Stimulated activated effector memory CD8-positive, alpha-beta T cell treated with anti-CD3 and anti-CD28 coated beads, Interleukin-12 subunit alpha, Interleukin-12 subunit beta, amount 100 ng/mL, for 72 hours (primary cell): ENCODE data around the gene CLRN2.
A peak's percentile ranks its signal among the peaks of the same experiment; 100 is the strongest.

Experiments
- ATAC-seq: fragments of 150-1000 bp; cut with Tn5 transposase; 2 replicates; pipeline ENCODE4 v1.10.0; 2021
- DNase-seq, 2 donors: peaks; one replicate each; pipeline ENCODE4 v3.0.0; 2021 to 2022; ENCODE audit warnings: low spot score in 2 of 2
- H3K27ac Mint-ChIP-seq: one replicate; pipeline ENCODE4 v1.8.0; 2022; ENCODE audit warnings: mild to moderate bottlenecking, mixed read lengths
- H3K36me3 Mint-ChIP-seq: one replicate; pipeline ENCODE4 v1.8.0; 2022; ENCODE audit warnings: mild to moderate bottlenecking, mixed read lengths
- H3K4me1 Mint-ChIP-seq: one replicate; pipeline ENCODE4 v1.8.0; 2022; ENCODE audit warnings: mixed read lengths
- H3K4me3 Mint-ChIP-seq: one replicate; pipeline ENCODE4 v1.8.0; 2022; ENCODE audit warnings: mild to moderate bottlenecking, mixed read lengths
- H3K9me3 Mint-ChIP-seq: one replicate; pipeline ENCODE4 v1.8.0; 2022; ENCODE audit warnings: mixed read lengths

The CLRN2 gene

DNA sequence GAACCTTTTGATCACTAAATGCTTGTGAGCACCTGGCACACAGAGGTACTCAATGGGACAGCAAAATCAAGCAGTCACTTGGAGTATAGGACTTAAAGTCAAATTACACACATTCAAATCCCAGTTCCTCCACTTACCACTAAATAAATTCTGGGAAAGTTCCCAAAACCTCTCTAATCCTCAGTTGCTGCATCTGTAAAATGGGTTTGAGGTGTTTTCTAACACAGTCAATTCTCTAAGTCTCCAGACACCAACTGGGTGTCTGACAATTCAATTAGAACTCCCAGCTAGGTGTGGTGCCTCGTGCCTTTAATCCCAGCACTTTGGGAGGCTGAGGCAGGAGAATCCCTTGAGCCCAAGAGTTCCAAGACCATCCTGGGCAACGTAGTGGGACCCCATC lies 22.1 kb upstream of the CLRN2 start:
- Mint-ChIP-seq H3K4me3 (no peak overlapping the region), H3K27ac (peak overlapping the region; percentile 26), H3K36me3 (peaks cover 77% of the 10 kb centered on the region), H3K9me3 (no peaks in the 10 kb centered on the region), H3K4me1 (peaks cover 6% of the 10 kb centered on the region)
- DNase-seq = no peak
- no peak for ATAC-seq

DNA sequence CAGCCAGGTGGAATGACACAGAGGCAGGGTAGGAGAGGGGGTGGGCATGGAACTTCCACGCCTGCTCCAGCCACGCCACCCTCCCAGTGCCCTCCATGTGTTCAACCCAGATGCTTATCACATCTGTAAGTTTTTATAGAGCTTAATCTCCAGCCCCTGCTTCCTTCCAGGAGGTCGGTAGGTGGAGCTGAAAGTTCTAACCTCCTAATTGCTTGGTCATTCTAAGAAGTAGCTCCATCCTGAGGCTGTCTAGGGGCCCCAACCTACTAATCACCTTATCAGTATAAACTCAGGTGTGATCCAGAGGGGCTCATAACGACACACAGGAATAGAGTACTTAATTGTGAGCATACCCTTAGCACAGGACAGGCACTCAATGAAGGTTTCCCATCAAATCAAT lies 21.3 kb upstream of the CLRN2 start:
- H3K36me3 Mint-ChIP-seq = peaks cover 77% of the 10 kb centered on the region
- peaks cover 6% of the 10 kb centered on the region for H3K4me1 Mint-ChIP-seq
- H3K9me3 Mint-ChIP-seq = no peaks in the 10 kb centered on the region
- H3K4me3 Mint-ChIP-seq = no peak overlapping the region
- peak overlapping the region; percentile 80 for H3K27ac Mint-ChIP-seq
- DNase-seq (no peak), ATAC-seq (no peak)

DNA sequence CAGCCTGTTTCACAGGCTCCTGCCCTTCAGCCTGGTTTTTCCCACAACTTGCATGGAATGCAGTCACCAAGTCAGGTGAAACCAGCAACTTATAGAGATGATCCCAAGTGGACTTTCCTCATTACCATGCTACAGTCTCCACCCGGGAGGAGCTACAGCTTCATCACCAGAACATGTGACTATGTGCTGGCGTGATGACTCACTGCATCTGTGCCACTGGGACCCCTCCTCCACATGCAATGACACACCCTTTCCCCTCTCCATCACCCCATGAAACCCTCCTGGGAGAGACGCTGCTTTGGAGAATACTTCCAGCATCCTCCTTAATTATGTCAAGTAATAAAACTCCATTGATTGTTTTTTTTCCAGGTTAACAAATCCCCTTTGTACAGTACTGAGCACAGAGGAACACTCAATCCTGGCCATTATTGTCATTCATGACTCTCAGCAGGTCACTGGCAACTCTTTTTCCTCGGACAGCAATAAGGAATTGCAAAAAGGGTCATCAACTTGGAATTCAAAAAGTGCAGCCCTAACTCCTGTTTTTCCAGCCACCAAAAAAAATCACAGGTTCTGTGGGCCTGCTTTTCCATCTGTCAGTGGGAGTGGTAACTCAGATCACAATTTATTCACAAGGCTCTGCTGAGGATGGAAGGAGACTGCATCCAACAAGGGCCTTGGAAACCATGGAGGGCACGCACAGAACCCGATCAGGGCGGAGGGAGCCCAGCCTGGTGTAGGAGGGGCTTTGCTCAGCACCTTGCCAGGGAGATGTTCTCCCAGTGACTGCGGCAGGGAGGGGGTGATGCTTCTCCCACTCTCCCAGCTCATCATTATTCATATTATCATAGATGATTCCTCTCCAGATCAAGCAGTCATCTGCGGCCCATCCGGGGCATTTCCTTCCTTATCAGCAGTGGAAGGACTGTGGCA lies 20.4 kb upstream of the CLRN2 start:
- ATAC-seq (peak; percentile 40), DNase-seq (no peak)
- Mint-ChIP-seq H3K27ac (peak overlapping the region; percentile 80), H3K36me3 (peaks cover 77% of the 10 kb centered on the region), H3K4me3 (no peak overlapping the region), H3K9me3 (no peaks in the 10 kb centered on the region), H3K4me1 (peaks cover 6% of the 10 kb centered on the region)

DNA sequence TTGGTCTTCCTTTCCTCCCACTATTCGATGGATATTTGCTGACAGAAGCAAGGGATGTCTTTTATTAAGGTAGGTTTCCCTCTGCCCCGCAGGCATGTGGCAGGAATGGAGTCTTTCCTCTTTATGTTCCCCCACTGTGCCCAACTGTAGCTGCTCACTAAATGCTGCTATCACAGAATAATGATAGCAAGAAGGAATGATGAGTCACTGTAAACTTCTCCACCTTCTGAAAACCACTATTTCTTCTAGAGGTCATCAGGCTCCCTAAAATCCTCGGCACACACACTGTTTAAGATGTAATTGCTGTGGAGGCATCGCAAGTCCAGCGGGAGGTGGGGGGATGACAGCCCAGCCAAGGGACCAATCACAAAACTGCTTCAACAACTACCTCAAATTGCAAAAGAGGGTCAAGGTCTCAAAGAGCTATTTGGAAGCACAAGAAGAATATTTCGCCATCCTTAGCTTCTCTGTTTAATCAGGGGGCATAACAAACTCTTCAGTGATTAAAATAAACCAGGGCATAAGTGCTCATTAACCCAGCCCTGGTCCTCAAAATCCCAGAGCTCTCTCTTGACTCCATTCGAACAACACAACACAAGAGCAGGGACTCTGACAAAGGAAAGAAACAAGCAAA lies 17.0 kb upstream of the CLRN2 start:
- Mint-ChIP-seq H3K36me3 (peaks cover 86% of the 10 kb centered on the region), H3K4me3 (no peak overlapping the region), H3K4me1 (peaks cover 12% of the 10 kb centered on the region), H3K9me3 (no peaks in the 10 kb centered on the region), H3K27ac (peak overlapping the region; percentile 24)
- ATAC-seq (no peak), DNase-seq (no peak)

DNA sequence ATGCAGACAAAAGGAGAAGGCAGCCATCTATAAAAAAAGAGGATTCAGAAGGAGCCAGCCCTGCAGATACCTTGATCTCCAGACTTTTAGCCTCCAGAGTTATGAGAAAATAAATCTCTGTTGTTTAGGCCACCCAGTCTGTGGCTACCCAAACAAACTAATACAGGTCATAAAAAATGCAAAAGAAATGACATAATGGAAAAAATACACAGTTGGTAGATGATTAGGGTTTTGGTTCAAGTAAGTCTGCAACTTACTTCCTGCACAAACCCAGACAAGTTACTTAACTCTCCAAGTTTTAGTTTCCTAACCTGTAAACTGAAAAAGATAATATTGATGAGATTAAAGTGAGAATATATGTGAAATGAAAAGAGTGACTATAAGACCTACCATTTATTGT lies 14.4 kb upstream of the CLRN2 start:
- peak overlapping the region; percentile 90 for H3K27ac Mint-ChIP-seq
- H3K4me1 Mint-ChIP-seq = peaks cover 6% of the 10 kb centered on the region
- H3K4me3 Mint-ChIP-seq = no peak overlapping the region
- no peaks in the 10 kb centered on the region for H3K9me3 Mint-ChIP-seq
- H3K36me3 Mint-ChIP-seq = peaks cover 100% of the 10 kb centered on the region
- DNase-seq (no peak), ATAC-seq (no peak)

DNA sequence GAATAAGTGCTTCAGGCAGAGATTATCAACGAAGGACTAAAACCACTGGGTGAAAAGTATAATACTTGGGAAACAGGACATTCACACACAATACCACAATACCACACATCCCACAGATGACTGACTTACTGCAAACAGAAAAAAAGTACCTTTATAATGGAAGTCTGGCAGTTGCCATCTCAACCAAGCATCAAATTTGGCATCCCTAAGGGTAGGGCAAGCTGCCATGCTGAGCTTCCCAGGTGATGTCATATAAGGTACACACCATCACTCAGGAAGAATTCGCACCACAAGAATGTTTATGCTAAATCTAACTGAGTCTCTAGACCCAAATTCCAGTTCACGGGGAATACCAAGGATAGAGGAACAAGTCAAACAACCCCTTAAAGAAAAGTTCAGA lies 12.2 kb upstream of the CLRN2 start:
- DNase-seq (no peak), ATAC-seq (no peak)
- peaks cover 9% of the 10 kb centered on the region for H3K4me1 Mint-ChIP-seq
- H3K9me3 Mint-ChIP-seq = no peaks in the 10 kb centered on the region
- peaks cover 98% of the 10 kb centered on the region for H3K36me3 Mint-ChIP-seq
- H3K4me3 Mint-ChIP-seq = no peak overlapping the region
- peak overlapping the region; percentile 90 for H3K27ac Mint-ChIP-seq

DNA sequence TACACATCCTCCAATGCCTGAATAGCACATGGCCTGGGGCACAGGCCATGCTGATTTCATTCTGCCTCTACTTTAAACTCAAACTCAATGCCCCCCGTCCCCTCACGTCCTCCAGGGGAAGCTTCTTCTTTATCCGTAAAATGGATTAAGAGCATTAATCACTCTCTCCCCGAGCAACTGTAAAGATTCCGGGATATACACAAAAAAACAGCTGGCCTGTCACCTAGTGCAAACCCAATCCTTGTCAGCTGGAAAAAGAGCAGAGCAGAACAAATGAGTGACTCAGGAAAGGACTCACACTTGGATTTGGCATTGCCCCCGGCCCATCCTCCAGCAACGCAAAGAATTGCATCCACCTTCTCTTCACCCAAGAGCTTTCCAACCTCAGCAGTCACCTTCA lies 10.9 kb upstream of the CLRN2 start:
- no peak for ATAC-seq
- no peak overlapping the region for H3K4me3 Mint-ChIP-seq
- no peaks in the 10 kb centered on the region for H3K9me3 Mint-ChIP-seq
- no peak for DNase-seq
- H3K36me3 Mint-ChIP-seq = peaks cover 98% of the 10 kb centered on the region
- peak overlapping the region; percentile 21 for H3K27ac Mint-ChIP-seq
- H3K4me1 Mint-ChIP-seq = peaks cover 9% of the 10 kb centered on the region

DNA sequence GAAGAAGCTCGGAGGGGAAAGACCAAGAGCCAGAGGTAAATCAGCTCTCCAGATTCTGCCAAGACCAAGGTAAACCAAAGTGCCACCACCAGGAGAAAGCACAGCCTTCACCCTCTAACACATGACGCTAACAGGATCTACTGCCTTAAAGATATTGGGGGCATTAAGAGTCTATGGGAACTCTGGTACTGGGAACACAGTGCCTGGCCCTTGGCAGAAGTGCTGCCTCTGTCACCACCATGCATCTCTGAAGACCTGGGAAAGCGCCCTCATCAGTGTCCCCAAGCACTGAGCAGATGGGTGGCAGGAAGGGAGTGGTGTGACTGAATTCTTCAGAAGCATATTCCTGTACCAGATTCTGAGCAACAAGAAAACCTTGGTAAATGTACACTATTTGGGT lies 4.4 kb upstream of the CLRN2 start:
- Mint-ChIP-seq H3K4me1 (peaks cover 33% of the 10 kb centered on the region), H3K4me3 (peak overlapping the region; percentile 87), H3K36me3 (peaks cover 44% of the 10 kb centered on the region), H3K27ac (peak overlapping the region; percentile 56), H3K9me3 (no peaks in the 10 kb centered on the region)
- DNase-seq (no peak), ATAC-seq (no peak)

DNA sequence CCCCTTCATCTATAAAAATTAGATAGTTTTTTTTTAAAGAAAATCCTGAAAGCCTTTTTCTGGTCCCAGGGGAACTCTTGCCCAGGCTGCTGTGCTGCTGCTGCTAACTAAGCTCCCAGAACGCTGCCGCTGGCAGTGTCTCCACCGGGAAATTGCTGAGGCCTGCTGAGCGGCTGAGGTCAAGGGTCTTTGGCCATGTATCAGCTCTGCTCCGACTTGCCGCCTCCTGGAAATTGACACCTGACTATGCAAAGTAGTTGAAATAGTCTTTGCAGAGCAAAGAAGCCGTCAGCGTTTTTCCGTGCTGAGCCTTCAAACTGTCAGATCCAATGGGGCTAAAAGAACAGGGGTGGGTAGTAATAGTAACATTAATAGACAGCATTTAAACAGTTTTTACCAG lies 3.9 kb upstream of the CLRN2 start:
- peaks cover 33% of the 10 kb centered on the region for H3K4me1 Mint-ChIP-seq
- H3K9me3 Mint-ChIP-seq = no peaks in the 10 kb centered on the region
- H3K27ac Mint-ChIP-seq = peak overlapping the region; percentile 76
- H3K4me3 Mint-ChIP-seq = peak overlapping the region; percentile 87
- ATAC-seq = no peak
- H3K36me3 Mint-ChIP-seq = peaks cover 40% of the 10 kb centered on the region
- DNase-seq = no peak

DNA sequence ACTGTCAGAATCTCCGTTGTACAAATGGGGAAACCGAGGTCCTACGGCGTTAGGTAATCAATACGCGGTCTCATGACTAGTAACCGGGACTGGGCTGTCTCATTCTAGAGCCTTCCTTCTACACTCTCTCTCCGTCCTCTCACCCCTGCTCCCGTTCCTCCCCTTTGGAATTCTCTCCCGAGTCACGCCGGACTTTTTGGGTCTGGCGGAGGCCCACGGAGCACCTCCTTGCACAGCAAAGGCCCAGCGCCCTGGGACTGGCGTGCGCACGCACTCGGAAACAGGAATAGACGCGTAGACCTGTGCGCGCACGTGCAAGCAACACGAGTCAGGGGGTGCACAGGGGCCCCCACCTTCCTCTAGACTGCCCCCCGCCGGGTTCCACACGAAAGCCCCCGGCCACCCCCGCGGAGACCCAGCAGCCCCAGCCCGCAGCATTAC lies 3.4 kb upstream of the CLRN2 start:
- no peaks in the 10 kb centered on the region for H3K9me3 Mint-ChIP-seq
- peak overlapping the region; percentile 87 for H3K4me3 Mint-ChIP-seq
- peak; percentile 28 to 75 for DNase-seq
- peaks cover 37% of the 10 kb centered on the region for H3K36me3 Mint-ChIP-seq
- H3K27ac Mint-ChIP-seq = peak overlapping the region; percentile 76
- ATAC-seq = peak; percentile 76
- peaks cover 32% of the 10 kb centered on the region for H3K4me1 Mint-ChIP-seq

DNA sequence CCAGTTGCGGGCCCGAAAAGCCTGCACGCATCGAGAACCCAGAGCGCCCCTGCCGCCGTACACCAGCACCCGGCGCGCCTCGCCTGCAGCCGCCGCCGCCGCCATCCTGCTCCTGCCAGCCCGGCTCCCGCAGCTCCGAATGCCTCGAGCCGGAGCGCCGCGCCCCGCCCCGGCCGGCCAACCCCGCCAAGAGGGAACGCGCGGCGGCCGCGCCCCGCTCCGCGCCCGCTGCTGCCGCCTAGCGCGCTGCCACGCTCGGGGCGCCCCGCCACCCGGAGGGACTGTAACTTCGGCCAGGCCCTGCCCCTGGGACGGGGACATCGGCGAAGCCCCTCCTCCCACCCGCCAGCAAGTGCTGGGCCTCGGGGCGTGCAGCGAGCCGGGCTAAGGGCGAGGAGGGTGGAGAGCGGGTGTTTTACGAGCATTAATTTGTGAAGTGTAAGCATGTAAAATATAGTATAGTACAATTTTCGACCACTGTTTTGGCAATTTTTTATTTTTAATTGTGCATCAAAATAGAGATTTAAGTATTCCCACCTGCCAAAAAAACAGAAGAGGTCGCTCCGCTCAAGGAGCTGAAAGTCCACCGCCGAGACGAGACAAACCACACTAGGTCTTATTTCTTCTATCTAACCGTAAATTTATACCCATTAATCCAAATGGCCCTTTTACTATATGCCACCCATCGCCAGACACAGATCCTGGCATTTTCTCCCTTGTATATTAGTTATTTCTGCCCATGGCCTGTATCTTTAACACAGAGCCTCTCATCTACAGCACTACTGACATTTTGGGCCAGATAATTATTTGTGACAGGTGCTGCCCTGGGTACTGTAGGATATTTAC lies 2.8 kb upstream of the CLRN2 start, which contains the start of gene QDPR:
Gene QDPR, minus strand, starts transcription at position 141 of the 846 bp plus-strand sequence. Its CDS starts 36 bp downstream, at position 105.
- Mint-ChIP-seq H3K27ac (peak within 1 kb of the TSS; percentile 76), H3K4me1 (peaks cover 29% of the 10 kb centered on the region), H3K4me3 (peak within 1 kb of the TSS; percentile 87), H3K36me3 (peaks cover 30% of the 10 kb centered on the region), H3K9me3 (no peaks in the 10 kb centered on the region)
- ATAC-seq = peak; percentile 96
- DNase-seq = peak; percentile 61 to 84

DNA sequence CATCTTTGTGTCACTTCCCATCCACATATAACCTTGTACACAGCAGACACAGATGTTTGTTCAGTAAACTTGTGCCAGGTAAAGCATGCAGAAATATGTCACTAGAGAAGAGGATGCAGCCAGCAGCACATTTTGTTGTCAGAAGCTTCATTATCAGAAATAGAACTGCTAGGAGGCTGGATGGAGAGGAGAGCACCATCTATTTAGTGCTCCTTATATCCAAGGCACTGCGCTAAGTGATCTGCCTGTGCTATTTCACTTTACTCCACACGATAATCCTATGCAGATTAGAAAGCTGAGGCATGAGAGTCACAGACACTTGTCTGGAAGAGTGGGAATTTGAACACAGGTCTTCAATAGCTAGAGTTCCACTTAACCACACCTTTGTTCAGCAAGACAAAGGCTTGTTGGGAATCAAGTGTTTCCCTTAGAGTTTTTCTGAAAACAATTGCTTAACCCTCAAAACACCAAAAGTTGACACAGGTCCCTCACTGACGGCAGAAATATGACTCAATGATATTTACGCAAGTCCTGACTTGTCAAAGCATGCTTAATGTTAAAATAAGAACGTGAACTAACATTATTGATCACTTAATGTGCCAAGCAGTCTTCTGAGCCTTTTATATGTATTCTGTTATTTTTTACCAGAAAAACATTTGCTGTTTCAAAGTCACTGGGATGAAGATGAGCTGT lies 1.8 kb upstream of the CLRN2 start:
- no peaks in the 10 kb centered on the region for H3K9me3 Mint-ChIP-seq
- H3K4me3 Mint-ChIP-seq = peak overlapping the region; percentile 87
- ATAC-seq = no peak
- H3K27ac Mint-ChIP-seq = peak overlapping the region; percentile 76
- DNase-seq = no peak
- peaks cover 29% of the 10 kb centered on the region for H3K4me1 Mint-ChIP-seq
- peaks cover 21% of the 10 kb centered on the region for H3K36me3 Mint-ChIP-seq

DNA sequence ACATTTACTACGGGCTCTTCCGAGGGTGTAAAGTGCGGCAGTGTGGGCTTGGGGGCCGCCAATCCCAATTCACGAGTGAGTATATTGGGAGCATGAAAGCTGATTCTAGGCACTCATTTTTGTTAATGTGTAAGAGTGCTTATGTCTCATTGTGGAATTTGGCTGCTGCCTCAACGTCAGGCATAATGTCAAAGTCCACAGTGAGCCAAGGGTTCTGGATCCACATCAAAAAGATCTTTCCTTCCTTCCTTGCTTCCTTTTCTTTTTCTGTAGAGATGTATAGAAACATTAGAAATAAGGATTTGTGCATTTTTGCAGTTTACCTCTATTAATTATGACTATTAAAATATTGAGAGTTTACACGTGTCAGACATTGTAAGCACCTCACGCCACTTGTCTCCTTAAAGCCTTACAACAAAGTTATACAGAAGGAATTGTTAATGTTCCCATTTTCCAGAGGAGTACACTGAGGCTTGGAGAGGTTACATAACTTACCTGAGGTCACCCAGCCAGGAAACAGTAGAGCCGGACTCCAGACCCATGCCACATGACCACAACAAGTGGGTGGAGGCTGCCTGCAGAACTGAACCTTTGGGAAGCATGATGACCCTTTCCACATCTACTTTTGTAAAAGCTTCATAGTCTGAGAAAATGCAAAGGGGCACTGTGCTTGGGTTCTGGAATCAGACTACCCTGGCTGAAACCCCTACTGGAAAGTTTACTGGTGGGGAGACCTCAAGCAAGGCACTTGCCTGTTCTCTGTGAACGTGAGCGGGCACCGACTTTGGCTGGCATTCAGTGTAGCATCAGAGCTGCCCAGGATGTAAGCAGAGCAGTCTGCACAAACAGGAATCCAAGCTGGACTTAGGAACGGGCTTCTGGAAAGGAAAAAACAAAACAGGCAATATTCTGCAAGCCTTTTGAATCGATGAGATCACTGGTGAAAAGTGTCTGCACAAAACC lies 761 bp downstream of the CLRN2 start:
- H3K9me3 Mint-ChIP-seq = no peaks in the 10 kb centered on the region
- ATAC-seq = no peak
- no peak overlapping the region for H3K4me3 Mint-ChIP-seq
- no peak for DNase-seq
- H3K4me1 Mint-ChIP-seq = peaks cover 19% of the 10 kb centered on the region
- H3K27ac Mint-ChIP-seq = no peak overlapping the region
- peaks cover 7% of the 10 kb centered on the region for H3K36me3 Mint-ChIP-seq

DNA sequence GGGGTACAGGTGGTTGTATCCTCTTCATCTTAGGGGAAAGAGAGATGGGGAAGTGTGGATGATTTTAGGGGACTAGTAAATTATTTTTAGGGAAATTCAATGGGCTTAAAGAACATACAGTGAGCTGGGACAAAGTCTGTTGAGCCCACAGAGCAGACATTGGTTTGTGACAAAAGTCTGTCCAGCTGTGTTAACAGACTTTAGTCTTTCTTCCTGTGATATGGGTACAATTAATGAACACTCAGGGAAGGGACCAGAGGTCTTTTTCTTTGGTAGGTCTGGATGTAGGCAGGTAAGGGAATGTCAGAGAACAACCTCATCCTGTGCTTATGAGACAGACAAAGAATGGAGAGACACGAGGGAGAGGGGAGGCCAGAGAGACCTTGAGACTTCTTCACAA lies 2.0 kb downstream of the CLRN2 start:
- Mint-ChIP-seq H3K9me3 (no peaks in the 10 kb centered on the region), H3K36me3 (no peaks in the 10 kb centered on the region), H3K4me1 (peaks cover 9% of the 10 kb centered on the region), H3K4me3 (no peak overlapping the region), H3K27ac (no peak overlapping the region)
- DNase-seq (no peak), ATAC-seq (no peak)
